Liver (tissue), 9 donors: ENCODE measurements around the gene NOS1AP. TPM values are rescaled to one million over a fixed set of nuclear protein-coding genes. Genes with fewer than 3 reads are reported as not detected.

Experiments
- DNase-seq: peaks from one replicate; pipeline ENCODE4 v3.0.0-alpha.2; 2017; ENCODE audit warnings: low spot score
- H3K27ac ChIP-seq, 2 donors: one replicate each; pipeline ENCODE4 v1.7.0; 2013; ENCODE audit warnings: inconsistent platforms in 2 of 2, low read length in 2 of 2, control low read depth in 1 of 2, low read depth in 1 of 2, mild to moderate bottlenecking in 1 of 2
- H3K27me3 ChIP-seq, 4 donors: one replicate each; pipeline versions ENCODE4 v1.6.1 to v1.7.0; 2013; ENCODE audit warnings: low read length in 3 of 4, inconsistent platforms in 1 of 4, mild to moderate bottlenecking in 1 of 4, moderate library complexity in 1 of 4; ENCODE audit not compliant: control insufficient read depth in 4 of 4, insufficient read depth in 4 of 4
- H3K36me3 ChIP-seq, 4 donors: one replicate each; pipeline versions ENCODE4 v1.6.1 to v1.7.0; 2013; ENCODE audit warnings: low read length in 3 of 4, mild to moderate bottlenecking in 3 of 4, low read depth in 1 of 4, moderate library complexity in 1 of 4; ENCODE audit not compliant: control insufficient read depth in 4 of 4, insufficient read depth in 3 of 4
- H3K4me1 ChIP-seq, 4 donors: one replicate each; pipeline versions ENCODE4 v1.6.1 to v1.7.0; 2013; ENCODE audit warnings: low read length in 3 of 4, mild to moderate bottlenecking in 3 of 4, moderate library complexity in 1 of 4; ENCODE audit not compliant: control insufficient read depth in 4 of 4, insufficient read depth in 4 of 4
- H3K4me3 ChIP-seq, 3 donors: one replicate each; pipeline versions ENCODE4 v1.6.1 to v1.7.0; 2013; ENCODE audit warnings: low read length in 3 of 3, control low read depth in 1 of 3, low read depth in 1 of 3, mild to moderate bottlenecking in 1 of 3
- H3K9ac ChIP-seq, 2 donors: one replicate each; pipeline ENCODE4 v1.7.0; 2013; ENCODE audit warnings: low read length in 2 of 2, mild to moderate bottlenecking in 2 of 2, moderate library complexity in 2 of 2, control low read depth in 1 of 2, low read depth in 1 of 2
- H3K9me3 ChIP-seq, 4 donors: one replicate each; pipeline versions ENCODE4 v1.6.1 to v1.7.0; 2013; ENCODE audit warnings: low read length in 3 of 4; ENCODE audit not compliant: control insufficient read depth in 4 of 4
- EGR1 ChIP-seq, 2 donors: IDR thresholded peaks; 2 replicates each; pipeline ENCODE4 v1.6.1; 2016 to 2018; ENCODE audit warnings: antibody characterized with exemption in 2 of 2, low read depth in 2 of 2
- FOXA1 ChIP-seq: IDR thresholded peaks from 2 replicates; pipeline ENCODE4 v1.6.1; 2016; ENCODE audit warnings: antibody characterized with exemption
- FOXA2 ChIP-seq: IDR thresholded peaks from 2 replicates; pipeline ENCODE4 v1.6.1; 2016; ENCODE audit warnings: antibody characterized with exemption
- GABPA ChIP-seq, 2 donors: IDR thresholded peaks in 1 of 2; conservative IDR thresholded peaks in 1 of 2; 2 replicates each; pipeline ENCODE4 v1.6.1; 2016; ENCODE audit warnings: antibody characterized with exemption in 2 of 2, mild to moderate bottlenecking in 1 of 2, moderate library complexity in 1 of 2
- NR2F2 ChIP-seq: IDR thresholded peaks from 2 replicates; pipeline ENCODE4 v1.6.1; 2016; ENCODE audit warnings: antibody characterized with exemption
- RAD21 ChIP-seq, 2 donors: IDR thresholded peaks; 2 replicates each; pipeline ENCODE4 v1.6.1; 2016; ENCODE audit warnings: antibody characterized with exemption in 2 of 2, mild to moderate bottlenecking in 2 of 2
- RXRA ChIP-seq, 2 donors: IDR thresholded peaks; 2 replicates each; pipeline ENCODE4 v1.6.1; 2017 to 2018; ENCODE audit warnings: antibody characterized with exemption in 2 of 2, mild to moderate bottlenecking in 1 of 2
- SP1 ChIP-seq: IDR thresholded peaks from 2 replicates; pipeline ENCODE4 v1.6.1; 2018; ENCODE audit warnings: antibody characterized with exemption, mild to moderate bottlenecking
- YY1 ChIP-seq: IDR thresholded peaks from 2 replicates; pipeline ENCODE4 v1.6.1; 2016; ENCODE audit warnings: antibody characterized with exemption, mild to moderate bottlenecking
- WGBS: extraction: QIAGEN DNeasy Blood & Tissue Kit; methylation state at CpG from one replicate; pipeline ENCODE4 v1.1.7; 2013; 5-methylcytosine and 5-hydroxymethylcytosine counted together
- polyA plus RNA-seq, 2 donors: library from polyadenylated mRNA; stranded (reverse) in 1 of 2; unstranded in 1 of 2; fragments of 200-250 nt in 1 of 2; fragments of >200 nt in 1 of 2; fragmentation: Nextera tagmentation in 1 of 2; extraction: Ambion mirVana in 1 of 2; gene quantifications; one replicate each; pipeline versions ENCODE4 v1.2.1 to v1.2.3, GENCODE V29; 2013 to 2015
- total RNA-seq, 2 donors: library from RNA; depleted of rRNA; stranded (reverse); fragments of >200 nt; gene quantifications; one replicate each; pipeline ENCODE4 v1.2.3, GENCODE V29; 2014
- TF ChIP-seq, protein P1 (sequence below): IDR thresholded peaks from 2 replicates; pipeline ENCODE4 v1.6.1; 2016; ENCODE audit warnings: antibody characterized with exemption, mild to moderate bottlenecking
- TF ChIP-seq, protein P2 (sequence below): IDR thresholded peaks from 2 replicates; pipeline ENCODE4 v1.6.1; 2016; ENCODE audit warnings: antibody characterized with exemption
- TF ChIP-seq, protein P3 (sequence below): fragments of 150-350 bp; IDR thresholded peaks from 2 replicates; pipeline ENCODE4 v1.5.1; 2017; ENCODE audit warnings: improper control_type of control experiment, low read depth, low read length; ENCODE audit not compliant: missing input control
- donor health status: healthy.
- donor health status: healthy.
- donor health status: healthy.
- donor health status: healthy.
- donor health status: healthy.

Gene NOS1AP
- total and polyA plus RNA-seq, 4 donors = 1.4 to 13.0 (median 4.5) TPM

- DNase-seq = no peak
- Histone ChIP-seq H3K27me3 (no peaks in the 10 kb centered on the region), H3K4me1 (no peaks in the 10 kb centered on the region), H3K4me3 (no peak overlapping the region), H3K9me3 (no peaks in the 10 kb centered on the region), H3K27ac (no peak overlapping the region), H3K36me3 (no peaks in the 10 kb centered on the region), H3K9ac (no peak overlapping the region)
- WGBS = 88% methylated on average over 2 of the region's 2 CpGs
- TF ChIP-seq GABPA (IDR thresholded peaks at IDR 0.05 in 1 of 2, conservative IDR thresholded peaks at IDR 0.05 in 1 of 2) (no peak), SP1 (no peak), RAD21 (IDR thresholded peaks at IDR 0.05) (no peak), EGR1 (IDR thresholded peaks at IDR 0.05; ENCODE audit: low read depth in 2 of 2) (no peak), FOXA2 (no peak), NR2F2 (no peak)
- TF ChIP-seq, protein P1, sequence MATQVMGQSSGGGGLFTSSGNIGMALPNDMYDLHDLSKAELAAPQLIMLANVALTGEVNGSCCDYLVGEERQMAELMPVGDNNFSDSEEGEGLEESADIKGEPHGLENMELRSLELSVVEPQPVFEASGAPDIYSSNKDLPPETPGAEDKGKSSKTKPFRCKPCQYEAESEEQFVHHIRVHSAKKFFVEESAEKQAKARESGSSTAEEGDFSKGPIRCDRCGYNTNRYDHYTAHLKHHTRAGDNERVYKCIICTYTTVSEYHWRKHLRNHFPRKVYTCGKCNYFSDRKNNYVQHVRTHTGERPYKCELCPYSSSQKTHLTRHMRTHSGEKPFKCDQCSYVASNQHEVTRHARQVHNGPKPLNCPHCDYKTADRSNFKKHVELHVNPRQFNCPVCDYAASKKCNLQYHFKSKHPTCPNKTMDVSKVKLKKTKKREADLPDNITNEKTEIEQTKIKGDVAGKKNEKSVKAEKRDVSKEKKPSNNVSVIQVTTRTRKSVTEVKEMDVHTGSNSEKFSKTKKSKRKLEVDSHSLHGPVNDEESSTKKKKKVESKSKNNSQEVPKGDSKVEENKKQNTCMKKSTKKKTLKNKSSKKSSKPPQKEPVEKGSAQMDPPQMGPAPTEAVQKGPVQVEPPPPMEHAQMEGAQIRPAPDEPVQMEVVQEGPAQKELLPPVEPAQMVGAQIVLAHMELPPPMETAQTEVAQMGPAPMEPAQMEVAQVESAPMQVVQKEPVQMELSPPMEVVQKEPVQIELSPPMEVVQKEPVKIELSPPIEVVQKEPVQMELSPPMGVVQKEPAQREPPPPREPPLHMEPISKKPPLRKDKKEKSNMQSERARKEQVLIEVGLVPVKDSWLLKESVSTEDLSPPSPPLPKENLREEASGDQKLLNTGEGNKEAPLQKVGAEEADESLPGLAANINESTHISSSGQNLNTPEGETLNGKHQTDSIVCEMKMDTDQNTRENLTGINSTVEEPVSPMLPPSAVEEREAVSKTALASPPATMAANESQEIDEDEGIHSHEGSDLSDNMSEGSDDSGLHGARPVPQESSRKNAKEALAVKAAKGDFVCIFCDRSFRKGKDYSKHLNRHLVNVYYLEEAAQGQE = no peak
- TF ChIP-seq, protein P2, sequence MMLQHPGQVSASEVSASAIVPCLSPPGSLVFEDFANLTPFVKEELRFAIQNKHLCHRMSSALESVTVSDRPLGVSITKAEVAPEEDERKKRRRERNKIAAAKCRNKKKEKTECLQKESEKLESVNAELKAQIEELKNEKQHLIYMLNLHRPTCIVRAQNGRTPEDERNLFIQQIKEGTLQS = no peak
Observed at GRCh38 chr1:162327144-162327787, 257.8 kb downstream of the NOS1AP start.

- no peak overlapping the region for H3K27ac ChIP-seq
- no peak for DNase-seq
- no peaks in the 10 kb centered on the region for H3K36me3 ChIP-seq
- H3K4me3 ChIP-seq = no peak overlapping the region
- H3K4me1 ChIP-seq = no peaks in the 10 kb centered on the region
- no peak overlapping the region for H3K9ac ChIP-seq
- H3K9me3 ChIP-seq = no peaks in the 10 kb centered on the region
- H3K27me3 ChIP-seq = no peaks in the 10 kb centered on the region
- TF ChIP-seq, protein P3, sequence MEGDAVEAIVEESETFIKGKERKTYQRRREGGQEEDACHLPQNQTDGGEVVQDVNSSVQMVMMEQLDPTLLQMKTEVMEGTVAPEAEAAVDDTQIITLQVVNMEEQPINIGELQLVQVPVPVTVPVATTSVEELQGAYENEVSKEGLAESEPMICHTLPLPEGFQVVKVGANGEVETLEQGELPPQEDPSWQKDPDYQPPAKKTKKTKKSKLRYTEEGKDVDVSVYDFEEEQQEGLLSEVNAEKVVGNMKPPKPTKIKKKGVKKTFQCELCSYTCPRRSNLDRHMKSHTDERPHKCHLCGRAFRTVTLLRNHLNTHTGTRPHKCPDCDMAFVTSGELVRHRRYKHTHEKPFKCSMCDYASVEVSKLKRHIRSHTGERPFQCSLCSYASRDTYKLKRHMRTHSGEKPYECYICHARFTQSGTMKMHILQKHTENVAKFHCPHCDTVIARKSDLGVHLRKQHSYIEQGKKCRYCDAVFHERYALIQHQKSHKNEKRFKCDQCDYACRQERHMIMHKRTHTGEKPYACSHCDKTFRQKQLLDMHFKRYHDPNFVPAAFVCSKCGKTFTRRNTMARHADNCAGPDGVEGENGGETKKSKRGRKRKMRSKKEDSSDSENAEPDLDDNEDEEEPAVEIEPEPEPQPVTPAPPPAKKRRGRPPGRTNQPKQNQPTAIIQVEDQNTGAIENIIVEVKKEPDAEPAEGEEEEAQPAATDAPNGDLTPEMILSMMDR = no peak
- TF ChIP-seq, protein P1 = no peak
- TF ChIP-seq GABPA (IDR thresholded peaks at IDR 0.05 in 1 of 2, conservative IDR thresholded peaks at IDR 0.05 in 1 of 2) = no peak
- no peak for TF ChIP-seq RXRA (IDR thresholded peaks at IDR 0.05)
- TF ChIP-seq YY1 = no peak
- TF ChIP-seq FOXA1 = no peak
- WGBS = 86% methylated on average over 1 of the region's 1 CpG
Observed at GRCh38 chr1:162327788-162328165, 258.3 kb downstream of the NOS1AP start.
